KMS-11 (cell line): ENCODE measurements around the gene ANGPTL4.

Experiments used
- H2AFZ ChIP-seq: fragments of 200-600 bp; sonication (generic); 2 replicates; pipeline ENCODE4 v1.6.1; 2016; ENCODE audit warnings: antibody characterized with exemption, mixed run types, low read depth
- H3K27ac ChIP-seq: fragments of 200-600 bp; sonication (generic); 2 replicates; pipeline ENCODE4 v1.6.1; 2016; ENCODE audit warnings: mild to moderate bottlenecking, mixed run types
- H3K27me3 ChIP-seq: fragments of 200-600 bp; sonication (generic); 2 replicates; pipeline ENCODE4 v1.6.1; 2017; ENCODE audit warnings: mild to moderate bottlenecking, low read depth, mixed run types, moderate library complexity; ENCODE audit not compliant: insufficient read depth
- H3K36me3 ChIP-seq: fragments of 200-600 bp; sonication (generic); 2 replicates; pipeline ENCODE4 v1.6.1; 2017; ENCODE audit warnings: mild to moderate bottlenecking, mixed run types; ENCODE audit not compliant: insufficient read depth
- H3K4me1 ChIP-seq: fragments of 200-600 bp; sonication (generic); 2 replicates; pipeline ENCODE4 v1.6.1; 2016; ENCODE audit warnings: mild to moderate bottlenecking, low read depth, mixed run types; ENCODE audit not compliant: poor library complexity, severe bottlenecking
- H3K4me2 ChIP-seq: fragments of 200-600 bp; sonication (generic); 2 replicates; pipeline ENCODE4 v1.7.0; 2016; ENCODE audit warnings: mild to moderate bottlenecking, mixed run types
- H3K4me3 ChIP-seq: fragments of 200-600 bp; sonication (generic); IDR thresholded peaks from 2 replicates; pipeline ENCODE4 v1.6.1; 2017; ENCODE audit warnings: low read depth, low read length, mixed read lengths; ENCODE audit not compliant: insufficient read depth
- H3K79me2 ChIP-seq: fragments of 200-600 bp; sonication (generic); 2 replicates; pipeline ENCODE4 v1.6.1; 2016; ENCODE audit warnings: low read depth, mixed run types; ENCODE audit not compliant: insufficient read depth
- H3K9ac ChIP-seq: fragments of 200-600 bp; sonication (generic); 2 replicates; pipeline ENCODE4 v1.6.1; 2016; ENCODE audit warnings: mild to moderate bottlenecking, mixed run types
- H4K20me1 ChIP-seq: fragments of 200-600 bp; sonication (generic); 2 replicates; pipeline ENCODE4 v1.6.1; 2016; ENCODE audit warnings: mild to moderate bottlenecking, mixed run types; ENCODE audit not compliant: insufficient read depth
- TF ChIP-seq, protein P1 (sequence below): fragments of 200-600 bp; sonication (generic); conservative IDR thresholded peaks from 2 replicates; pipeline ENCODE4 v1.6.1; 2017; ENCODE audit warnings: low read depth, mild to moderate bottlenecking, antibody characterized with exemption, low read length, moderate library complexity, mixed read lengths

ANGPTL4 gene

DNA sequence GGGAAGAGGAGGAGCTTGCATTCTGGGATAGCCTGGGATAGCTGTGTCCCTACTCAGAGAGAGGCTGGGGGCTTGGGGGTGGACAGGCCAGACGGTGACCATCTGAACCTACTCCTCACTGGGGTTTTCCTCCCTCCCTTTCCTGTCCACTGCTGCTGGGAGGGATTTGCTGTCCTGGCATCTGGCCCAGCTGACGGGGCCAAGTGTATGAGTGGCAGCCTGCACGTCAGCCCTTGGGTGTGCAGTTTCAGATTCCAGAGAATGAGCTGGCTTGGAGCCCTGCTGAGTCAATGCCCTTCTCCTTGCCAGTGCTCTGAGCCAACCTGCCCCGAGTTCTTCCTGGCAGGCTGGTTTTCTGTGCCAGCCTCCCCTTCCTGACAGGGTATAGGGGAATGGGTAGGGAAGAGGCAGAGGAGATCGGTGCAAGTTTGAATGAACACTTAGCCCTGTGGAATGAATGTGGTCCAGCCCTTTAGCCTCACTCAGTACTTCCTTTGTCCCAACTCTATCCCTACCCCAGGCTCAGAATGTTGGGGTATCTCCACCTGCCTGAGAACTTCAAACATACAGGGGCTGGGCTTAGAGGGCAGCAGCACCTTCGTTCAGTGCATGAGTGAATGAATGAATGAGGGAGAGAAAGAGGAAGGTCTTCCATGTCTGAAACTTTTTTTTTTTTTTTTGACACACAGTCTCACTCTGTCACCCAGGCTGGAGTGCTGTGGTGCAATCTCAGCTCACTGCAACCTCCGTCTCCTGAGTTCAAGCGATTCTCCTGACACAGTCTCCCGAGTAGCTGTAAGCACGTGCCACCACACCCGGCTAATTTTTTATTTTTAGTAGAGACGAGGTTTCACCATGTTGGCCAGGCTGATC lies 1.8 kb upstream of the ANGPTL4 start:
- no peaks in the 10 kb centered on the region for H4K20me1 ChIP-seq
- no peak overlapping the region for H2AFZ ChIP-seq
- H3K27me3 ChIP-seq = no peaks in the 10 kb centered on the region
- TF ChIP-seq, protein P1, sequence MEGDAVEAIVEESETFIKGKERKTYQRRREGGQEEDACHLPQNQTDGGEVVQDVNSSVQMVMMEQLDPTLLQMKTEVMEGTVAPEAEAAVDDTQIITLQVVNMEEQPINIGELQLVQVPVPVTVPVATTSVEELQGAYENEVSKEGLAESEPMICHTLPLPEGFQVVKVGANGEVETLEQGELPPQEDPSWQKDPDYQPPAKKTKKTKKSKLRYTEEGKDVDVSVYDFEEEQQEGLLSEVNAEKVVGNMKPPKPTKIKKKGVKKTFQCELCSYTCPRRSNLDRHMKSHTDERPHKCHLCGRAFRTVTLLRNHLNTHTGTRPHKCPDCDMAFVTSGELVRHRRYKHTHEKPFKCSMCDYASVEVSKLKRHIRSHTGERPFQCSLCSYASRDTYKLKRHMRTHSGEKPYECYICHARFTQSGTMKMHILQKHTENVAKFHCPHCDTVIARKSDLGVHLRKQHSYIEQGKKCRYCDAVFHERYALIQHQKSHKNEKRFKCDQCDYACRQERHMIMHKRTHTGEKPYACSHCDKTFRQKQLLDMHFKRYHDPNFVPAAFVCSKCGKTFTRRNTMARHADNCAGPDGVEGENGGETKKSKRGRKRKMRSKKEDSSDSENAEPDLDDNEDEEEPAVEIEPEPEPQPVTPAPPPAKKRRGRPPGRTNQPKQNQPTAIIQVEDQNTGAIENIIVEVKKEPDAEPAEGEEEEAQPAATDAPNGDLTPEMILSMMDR = no peak
- H3K79me2 ChIP-seq = no peaks in the 10 kb centered on the region
- H3K4me2 ChIP-seq = no peak overlapping the region; the same call in 1 of the 2 replicates
- no peak overlapping the region for H3K27ac ChIP-seq
- H3K4me1 ChIP-seq = peaks cover 7% of the 10 kb centered on the region
- no peaks in the 10 kb centered on the region for H3K36me3 ChIP-seq
- no peak overlapping the region for H3K4me3 ChIP-seq
- H3K9ac ChIP-seq = no peak overlapping the region

GRCh38 chr19:8366121-8366581 lies 2.2 kb downstream of the ANGPTL4 start:
- H3K9ac ChIP-seq = no peak overlapping the region
- H2AFZ ChIP-seq = no peak overlapping the region
- no peaks in the 10 kb centered on the region for H3K79me2 ChIP-seq
- no peaks in the 10 kb centered on the region for H3K36me3 ChIP-seq
- H3K27ac ChIP-seq = no peak overlapping the region
- TF ChIP-seq, protein P1 = no peak
- no peaks in the 10 kb centered on the region for H3K27me3 ChIP-seq
- no peaks in the 10 kb centered on the region for H4K20me1 ChIP-seq
- no peak overlapping the region for H3K4me3 ChIP-seq
- H3K4me2 ChIP-seq = no peak overlapping the region
- peaks cover 7% of the 10 kb centered on the region for H3K4me1 ChIP-seq

DNA sequence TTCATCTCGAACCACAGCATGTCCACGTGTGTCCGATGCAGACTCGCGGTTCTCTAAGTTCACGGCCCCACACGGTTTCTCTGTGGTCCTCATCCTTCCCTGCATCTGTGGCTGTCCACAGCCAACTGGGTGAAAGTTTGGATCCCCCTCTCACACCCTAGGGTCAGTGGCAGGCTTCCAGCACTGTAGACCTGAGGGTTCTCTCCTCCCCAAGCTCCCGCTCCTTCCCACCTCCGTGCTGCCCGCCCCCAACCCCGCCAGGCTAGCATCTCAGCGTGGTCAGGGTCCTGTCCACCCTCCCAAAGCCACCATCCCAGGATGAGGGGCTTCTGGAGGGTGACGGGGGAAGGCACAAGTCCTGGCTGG lies 3.0 kb downstream of the ANGPTL4 start:
- no peak overlapping the region for H3K27ac ChIP-seq
- no peak overlapping the region for H3K4me2 ChIP-seq
- no peaks in the 10 kb centered on the region for H3K36me3 ChIP-seq
- peaks cover 3% of the 10 kb centered on the region for H3K4me1 ChIP-seq
- H3K4me3 ChIP-seq = no peak overlapping the region
- H3K27me3 ChIP-seq = no peaks in the 10 kb centered on the region
- H3K9ac ChIP-seq = no peak overlapping the region
- H3K79me2 ChIP-seq = no peaks in the 10 kb centered on the region
- no peaks in the 10 kb centered on the region for H4K20me1 ChIP-seq
- no peak overlapping the region for H2AFZ ChIP-seq
- TF ChIP-seq, protein P1 = no peak

DNA sequence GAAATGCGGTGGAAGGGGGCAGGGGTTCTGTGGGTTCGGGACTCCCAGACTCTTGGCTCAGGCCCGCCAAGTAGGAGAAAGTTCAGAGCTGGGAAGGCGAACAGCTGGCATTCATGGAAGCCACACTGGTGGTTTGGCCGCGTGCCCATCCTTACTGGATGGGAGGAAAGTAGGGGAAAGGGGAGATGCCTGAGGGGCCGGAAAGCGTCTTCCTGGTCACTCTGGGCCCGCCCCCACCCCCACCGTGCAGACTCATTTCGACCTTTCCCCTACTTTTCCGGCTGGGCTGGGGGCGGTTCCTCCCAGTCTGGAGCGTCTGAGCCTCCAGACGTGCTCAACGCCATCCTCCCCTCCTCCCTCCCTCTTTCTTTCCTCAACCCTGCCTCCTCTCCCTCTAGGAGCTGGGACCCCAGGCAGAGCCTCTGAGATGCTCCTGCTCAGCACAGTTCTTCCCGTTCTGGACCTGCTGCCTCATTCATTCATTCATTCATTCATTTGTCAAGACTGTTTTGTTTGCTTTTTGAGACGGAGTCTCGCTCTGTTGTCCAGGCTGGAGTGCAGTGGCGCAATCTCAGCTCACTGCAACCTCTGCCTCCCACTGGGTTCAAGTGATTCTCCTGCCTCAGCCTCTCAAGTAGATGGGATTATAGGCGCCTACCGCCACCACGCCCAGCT lies 3.5 kb downstream of the ANGPTL4 start:
- H3K9ac ChIP-seq = no peak overlapping the region
- TF ChIP-seq, protein P1 = no peak
- no peaks in the 10 kb centered on the region for H3K79me2 ChIP-seq
- H3K4me2 ChIP-seq = no peak overlapping the region
- H4K20me1 ChIP-seq = no peaks in the 10 kb centered on the region
- H3K4me1 ChIP-seq = no peaks in the 10 kb centered on the region
- H3K27me3 ChIP-seq = no peaks in the 10 kb centered on the region
- H3K4me3 ChIP-seq = no peak overlapping the region
- no peaks in the 10 kb centered on the region for H3K36me3 ChIP-seq
- H3K27ac ChIP-seq = no peak overlapping the region
- H2AFZ ChIP-seq = no peak overlapping the region
